GM21381 (cell line): ENCODE data around the gene KIF19.

Source experiments
- ATAC-seq: cut with Tn5 transposase; IDR thresholded peaks from one replicate; pipeline ENCODE4 v1.9.1; 2021; ENCODE audit warnings: mild to moderate bottlenecking, moderate library complexity; ENCODE audit not compliant: unreplicated experiment

KIF19 gene

DNA sequence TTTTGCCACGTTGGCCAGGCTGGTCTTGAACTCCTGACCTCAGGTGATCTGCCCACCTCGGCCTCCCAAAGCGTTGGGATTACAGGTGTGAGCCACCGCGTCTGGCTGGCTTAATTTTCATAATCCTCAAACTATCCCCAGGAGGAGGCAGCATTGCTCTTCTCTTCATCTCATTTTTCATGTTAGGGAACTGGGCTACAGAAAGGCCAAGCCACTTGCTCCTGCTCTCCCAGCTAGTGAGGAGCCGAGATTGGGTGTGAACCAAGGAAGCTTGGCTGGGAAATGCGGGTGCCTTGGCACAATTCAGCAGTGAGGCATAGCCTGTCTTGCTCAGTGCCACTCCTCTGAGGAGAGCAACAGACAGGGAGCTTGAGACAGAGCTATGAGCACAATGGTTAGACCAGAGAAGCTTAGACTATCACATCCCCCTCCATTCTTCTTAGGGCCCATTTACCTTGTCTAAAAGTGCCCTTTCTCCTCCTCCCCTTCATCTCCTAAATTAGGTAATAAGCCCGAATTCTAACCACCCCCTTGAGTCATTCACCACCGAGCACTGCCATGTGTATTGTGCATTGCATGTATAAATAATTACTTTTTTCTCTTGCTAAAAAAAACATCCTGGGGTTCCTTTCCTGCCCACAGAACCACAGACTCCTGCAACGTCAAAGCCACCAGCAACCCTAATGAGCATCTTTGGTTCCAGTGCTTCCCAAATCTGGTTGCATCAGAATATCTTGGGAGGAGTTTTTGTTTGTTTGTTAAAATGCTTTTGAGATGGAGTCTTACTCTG is 20.0 kb upstream of the KIF19 start:
- no peak for ATAC-seq

GRCh38 chr17:74307984-74308773 is 17.8 kb upstream of the KIF19 start:
- no peak for ATAC-seq

DNA sequence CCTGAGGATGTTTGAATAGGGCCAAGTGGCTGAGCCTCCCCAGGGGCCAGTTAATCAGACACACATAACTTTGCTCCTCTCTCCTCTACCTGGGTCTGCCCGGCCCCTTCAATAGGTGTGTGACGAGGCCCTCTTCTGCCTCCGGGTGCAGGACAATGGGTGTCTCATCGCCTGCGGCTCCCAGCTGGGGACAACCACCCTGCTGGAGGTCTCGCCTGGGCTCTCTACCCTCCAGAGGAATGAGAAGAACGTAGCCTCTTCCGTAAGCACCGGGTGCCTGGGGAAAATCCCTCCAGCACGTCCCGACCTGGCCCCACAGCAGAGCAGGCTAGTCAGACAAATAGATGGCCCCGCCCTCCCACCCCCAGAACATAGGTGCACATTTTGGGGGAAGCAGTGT is 16.1 kb upstream of the KIF19 start:
- no peak for ATAC-seq

- ATAC-seq, result no peak
These were observed 11.1 kb upstream of the KIF19 start for GRCh38 chr17:74314877-74315276.

DNA sequence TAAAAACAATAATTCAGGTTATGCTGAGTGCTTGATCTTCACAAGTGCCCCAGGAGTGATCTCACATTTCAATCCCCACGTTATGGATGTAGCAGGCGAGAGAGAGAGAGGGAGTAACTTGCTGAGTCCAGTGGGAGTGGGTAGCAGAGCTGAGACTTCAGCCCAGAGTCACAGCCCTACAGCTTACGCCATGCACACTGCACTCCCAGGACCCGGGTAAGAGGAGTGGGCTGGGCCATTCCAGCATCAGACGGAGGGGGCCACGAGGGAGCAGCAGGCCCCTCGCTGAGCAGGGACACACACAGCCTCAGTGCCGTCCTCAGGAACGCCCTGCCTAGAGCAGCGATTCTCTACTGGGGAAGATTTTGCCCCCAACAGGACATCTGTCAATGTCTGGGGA is 9.8 kb upstream of the KIF19 start:
- no peak for ATAC-seq

- ATAC-seq, result no peak
These were observed 9.0 kb upstream of the KIF19 start for GRCh38 chr17:74317071-74317470.

- ATAC-seq, result no peak
These were observed 7.6 kb upstream of the KIF19 start for GRCh38 chr17:74318391-74318790.

DNA sequence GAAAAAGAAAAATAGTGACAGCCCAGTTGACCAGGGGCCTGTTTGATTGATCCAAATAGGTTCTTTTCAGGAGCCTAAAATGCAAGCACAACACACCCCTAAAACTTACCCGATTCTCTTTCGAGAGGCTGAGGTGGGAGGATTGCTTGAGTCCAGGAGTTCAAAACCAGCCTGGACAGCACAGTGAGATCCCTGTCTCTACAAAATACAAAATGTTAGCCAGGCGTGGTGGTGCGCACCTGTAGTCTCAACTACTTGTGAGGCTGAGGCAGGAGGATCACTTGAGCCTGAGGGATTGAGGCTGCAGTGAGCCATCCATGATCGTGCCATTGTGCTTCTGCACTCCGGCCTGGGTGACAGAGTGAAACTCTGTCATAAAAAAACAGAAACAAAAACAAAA is 1.5 kb upstream of the KIF19 start:
- ATAC-seq, result no peak

- no peak for ATAC-seq
These were observed 667 bp upstream of the KIF19 start for GRCh38 chr17:74325376-74325742.

DNA sequence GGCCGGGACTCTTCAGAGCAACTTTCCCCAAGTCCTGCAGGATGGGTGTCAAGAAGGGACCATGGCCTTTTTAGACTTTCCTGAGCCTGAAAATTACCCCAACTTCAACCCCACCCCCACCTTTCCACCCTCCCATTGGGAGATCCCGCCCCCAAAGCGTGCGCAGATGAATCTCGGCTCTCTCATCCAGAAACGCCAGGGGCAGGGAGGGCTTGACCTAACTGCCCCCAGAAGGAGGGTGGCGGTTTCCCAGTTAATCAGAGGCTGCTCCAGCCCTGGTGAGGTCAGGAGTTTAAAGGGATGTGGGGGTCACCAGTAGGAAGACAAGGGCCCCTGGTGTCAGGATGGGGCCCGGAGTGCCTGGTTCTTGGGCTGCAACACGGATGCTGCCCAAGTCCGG is 480 bp downstream of the KIF19 start:
- no peak for ATAC-seq

GRCh38 chr17:74328487-74328886 is 2.5 kb downstream of the KIF19 start:
- no peak for ATAC-seq

GRCh38 chr17:74329378-74329777 is 3.4 kb downstream of the KIF19 start:
- no peak for ATAC-seq

DNA sequence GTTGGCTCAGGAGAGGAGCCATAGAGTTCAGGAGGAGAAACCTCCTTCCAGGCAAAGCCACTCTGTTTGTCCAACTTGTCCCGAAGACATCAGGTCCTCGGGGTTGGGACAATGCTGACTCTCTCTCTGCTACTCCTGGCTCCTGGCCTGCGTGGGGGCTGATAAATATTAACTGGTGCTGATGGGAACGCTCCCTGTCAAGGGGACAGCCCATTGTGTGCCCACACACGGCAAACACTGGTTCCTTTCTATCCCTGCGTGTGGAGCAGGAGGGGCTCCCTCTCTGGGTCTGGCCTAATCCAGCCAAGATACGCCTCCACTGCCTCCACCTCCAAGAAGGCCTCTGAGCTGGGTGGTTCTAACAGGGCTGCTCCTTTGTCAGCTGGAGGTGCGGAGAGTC is 4.4 kb downstream of the KIF19 start:
- no peak for ATAC-seq

DNA sequence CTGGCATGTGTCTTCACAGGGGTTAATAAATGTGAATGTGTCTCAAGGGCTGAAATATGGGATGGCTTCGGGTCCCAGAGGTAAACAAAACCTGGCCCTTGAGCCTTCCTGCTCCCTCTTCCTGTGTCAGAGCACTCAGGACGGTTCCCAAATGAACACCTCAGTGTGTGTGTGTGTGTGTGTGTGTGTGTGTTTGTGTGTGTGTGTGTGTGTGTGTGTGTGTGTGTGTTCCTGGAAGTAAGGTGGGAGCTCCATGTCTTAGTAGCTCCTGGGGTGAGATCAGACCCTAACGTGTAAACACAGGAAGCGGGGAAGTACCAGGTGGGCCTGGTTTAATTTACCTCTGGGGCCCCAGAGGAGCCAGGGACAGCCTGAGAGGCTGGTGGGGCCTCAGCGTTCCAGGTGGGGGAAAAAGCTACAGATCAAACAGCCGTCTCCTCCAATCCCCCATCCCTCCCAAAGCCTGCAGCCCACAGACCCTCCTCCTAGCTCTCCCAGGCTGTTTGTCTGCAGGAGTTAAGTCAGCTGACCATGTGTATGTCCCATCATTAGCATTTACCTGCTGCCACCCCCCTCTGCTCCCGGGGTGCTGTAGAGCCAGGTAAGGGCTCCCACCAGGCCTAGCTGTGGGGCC is 6.1 kb downstream of the KIF19 start:
- no peak for ATAC-seq

DNA sequence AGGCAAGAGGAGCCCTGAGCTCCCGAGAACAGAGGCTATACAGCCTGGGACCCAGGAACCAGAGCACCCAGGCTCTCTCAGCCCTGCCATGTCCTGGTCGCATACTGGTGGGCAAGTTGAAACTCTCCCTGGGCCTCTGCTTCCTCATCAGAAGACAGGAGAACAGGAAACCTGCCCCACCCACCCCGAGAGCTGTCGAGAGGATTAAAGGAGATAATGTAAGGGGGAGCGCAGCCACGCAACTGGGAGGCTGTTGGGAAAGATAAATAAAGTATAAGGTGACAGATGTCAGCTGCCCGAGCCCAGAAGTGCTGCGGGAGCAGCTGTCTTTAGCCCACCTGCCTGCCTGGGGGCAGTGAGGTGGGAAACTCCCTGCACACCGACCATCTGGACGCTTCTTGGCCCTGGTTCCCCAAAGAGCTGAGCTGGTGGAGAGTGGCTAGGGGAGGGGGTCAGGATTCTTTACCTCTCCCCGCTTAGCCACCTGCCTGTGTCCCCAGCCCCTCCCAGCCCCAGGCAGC is 6.8 kb downstream of the KIF19 start:
- ATAC-seq, result no peak

GRCh38 chr17:74334393-74335039 is 8.5 kb downstream of the KIF19 start:
- ATAC-seq, result no peak

- no peak for ATAC-seq
These were observed 9.6 kb downstream of the KIF19 start for GRCh38 chr17:74335529-74336062.

- no peak for ATAC-seq
These were observed 10.3 kb downstream of the KIF19 start for GRCh38 chr17:74336307-74336706.

- ATAC-seq, result no peak
These were observed 11.9 kb downstream of the KIF19 start for GRCh38 chr17:74337834-74338500.

DNA sequence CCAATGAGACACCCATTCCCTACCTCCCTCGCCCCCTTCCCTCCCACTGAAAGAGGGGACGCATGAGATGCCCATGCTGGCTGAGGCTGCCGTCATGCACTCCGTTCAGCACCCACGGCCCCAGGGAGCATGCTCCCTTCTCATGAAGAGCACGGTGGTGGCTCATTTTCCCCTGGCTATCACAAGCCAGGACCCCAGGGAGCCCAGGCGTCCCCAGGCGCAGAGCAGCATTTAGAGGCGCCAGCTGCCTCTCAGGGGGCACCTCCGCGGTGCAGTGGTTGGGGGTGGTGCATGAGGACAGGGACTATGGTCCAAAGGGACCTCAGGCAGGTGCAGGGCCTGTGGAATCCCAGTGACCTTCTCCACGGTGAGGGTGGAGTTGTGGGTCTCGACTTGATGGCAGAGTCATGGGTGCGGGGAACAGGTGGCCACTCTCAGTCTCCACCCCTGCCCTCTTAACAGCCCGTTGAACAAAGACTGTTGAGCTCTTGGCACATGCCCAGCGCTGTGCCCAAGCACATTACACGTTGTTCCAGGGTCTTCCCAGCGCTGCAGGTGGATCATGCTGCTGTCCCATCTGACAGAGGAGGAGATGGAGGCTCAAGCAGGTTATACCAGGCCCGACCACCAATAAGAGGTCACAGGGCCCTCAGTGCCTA is 13.6 kb downstream of the KIF19 start:
- ATAC-seq, result no peak
